Measurements from ENCODE around the gene ADAMTS10.
"Not testable (repeated sequence)": the region's sequence is repeated elsewhere in the genome, so short reads cannot be mapped to it uniquely, and the experiment has no call there.

The ADAMTS10 gene

DNA sequence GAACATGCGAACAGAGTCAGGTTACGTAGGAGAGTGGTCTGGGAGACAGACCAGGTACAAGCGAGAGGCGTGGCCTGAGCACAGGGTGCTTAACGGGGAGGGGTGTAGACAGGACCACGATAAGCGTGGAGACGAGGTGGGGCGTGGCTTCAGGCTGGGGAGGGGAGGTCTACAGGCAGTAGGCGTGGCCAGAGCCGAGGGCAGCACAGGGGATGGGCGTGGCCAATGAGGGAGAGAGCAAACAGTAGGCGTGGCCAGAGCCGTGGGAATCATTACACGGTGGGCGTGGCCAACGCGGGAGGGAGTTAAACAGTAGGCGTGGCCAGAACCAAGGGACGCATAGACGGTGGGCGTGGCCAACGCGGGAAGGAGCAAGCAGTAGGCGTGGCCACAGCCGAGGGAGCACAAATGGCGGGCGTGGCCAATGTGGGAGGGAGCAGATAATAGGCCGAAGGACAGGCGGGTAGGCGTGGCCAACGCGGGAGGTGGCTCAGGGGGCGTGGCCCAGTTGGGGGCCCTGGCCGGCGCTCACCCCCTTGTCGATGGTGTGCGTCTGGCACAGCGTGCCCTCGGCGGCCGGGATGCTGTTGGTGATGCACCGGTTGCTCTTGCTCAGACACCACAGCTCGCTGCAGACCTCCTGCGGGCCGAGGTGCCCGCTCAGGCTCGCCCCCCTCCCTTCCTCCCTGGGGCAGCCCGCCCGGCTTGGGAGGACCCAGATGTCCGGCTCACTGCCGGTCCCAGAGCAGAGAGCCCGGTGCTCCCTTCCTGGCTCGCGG, 18.1 kb downstream of the ADAMTS10 start:
- peak; percentile 95 for DNase-seq

DNA sequence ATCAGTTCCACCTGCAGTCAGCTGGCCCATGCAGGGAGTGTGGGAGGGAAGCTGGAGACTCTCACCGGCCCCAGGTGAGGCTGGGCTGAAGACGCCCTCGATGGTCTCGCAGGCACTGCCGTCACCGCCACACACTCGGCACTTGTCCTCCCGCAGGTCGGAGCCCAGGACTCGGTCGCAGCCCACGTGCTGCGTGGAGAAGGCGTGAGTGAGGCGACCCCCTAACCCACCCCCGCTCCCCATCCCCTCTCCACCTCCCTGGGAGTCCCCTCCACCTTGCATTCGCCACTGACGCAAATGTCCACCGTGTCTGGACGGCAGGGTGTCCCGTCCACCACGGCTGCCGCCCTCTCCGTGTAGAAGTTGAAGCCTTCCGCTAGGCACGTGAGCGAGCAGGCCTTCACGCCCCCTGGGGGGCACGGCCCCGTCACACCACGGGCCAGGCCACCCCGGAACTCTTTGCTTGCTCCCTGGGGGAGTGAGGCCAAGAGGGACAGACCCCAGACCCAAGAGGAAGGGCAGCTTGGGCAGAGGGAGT, 21.3 kb downstream of the ADAMTS10 start:
- no peak for DNase-seq

DNA sequence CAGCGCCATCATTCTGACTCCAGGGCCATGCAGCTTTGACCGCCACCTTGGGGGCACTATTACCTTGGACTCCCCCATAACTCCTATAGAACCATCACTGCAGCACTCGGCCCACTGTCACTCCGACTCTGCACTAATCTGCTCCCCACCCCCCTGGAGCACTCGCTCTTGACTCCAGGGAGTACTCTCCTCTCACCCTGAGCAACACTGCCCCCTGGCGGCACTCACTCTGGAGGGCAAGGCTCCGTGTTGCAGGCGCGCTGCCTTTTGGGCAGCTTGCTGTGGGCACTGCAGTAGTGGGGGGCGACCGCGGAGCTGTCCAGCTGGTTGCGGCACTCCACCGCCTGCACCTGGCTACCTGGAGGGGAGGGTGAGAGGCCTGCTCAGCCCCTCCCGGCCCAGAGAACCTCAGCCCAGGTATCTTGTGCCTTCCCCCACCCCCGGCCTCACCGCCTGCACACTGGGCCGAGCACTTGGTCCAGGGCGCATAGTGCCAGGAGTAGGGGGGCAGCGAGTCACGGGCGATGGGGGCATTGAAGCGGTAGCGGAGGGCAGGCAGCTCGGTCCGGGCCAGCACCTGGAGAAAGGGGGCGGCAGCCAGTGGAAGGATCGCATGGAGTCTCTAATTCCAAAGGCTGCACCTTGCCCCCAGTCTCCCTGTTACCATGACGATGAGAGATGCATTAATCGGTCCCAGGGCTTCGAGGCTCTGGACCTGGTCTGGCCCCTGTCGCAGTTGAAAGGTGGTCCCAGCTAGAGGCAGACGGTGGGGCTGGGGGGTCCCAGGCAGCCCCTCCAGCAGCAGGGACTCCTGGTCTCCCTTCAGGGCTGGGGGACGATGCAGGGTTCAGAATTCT, 24.4 kb downstream of the ADAMTS10 start:
- peak; percentile 64 for DNase-seq

DNA sequence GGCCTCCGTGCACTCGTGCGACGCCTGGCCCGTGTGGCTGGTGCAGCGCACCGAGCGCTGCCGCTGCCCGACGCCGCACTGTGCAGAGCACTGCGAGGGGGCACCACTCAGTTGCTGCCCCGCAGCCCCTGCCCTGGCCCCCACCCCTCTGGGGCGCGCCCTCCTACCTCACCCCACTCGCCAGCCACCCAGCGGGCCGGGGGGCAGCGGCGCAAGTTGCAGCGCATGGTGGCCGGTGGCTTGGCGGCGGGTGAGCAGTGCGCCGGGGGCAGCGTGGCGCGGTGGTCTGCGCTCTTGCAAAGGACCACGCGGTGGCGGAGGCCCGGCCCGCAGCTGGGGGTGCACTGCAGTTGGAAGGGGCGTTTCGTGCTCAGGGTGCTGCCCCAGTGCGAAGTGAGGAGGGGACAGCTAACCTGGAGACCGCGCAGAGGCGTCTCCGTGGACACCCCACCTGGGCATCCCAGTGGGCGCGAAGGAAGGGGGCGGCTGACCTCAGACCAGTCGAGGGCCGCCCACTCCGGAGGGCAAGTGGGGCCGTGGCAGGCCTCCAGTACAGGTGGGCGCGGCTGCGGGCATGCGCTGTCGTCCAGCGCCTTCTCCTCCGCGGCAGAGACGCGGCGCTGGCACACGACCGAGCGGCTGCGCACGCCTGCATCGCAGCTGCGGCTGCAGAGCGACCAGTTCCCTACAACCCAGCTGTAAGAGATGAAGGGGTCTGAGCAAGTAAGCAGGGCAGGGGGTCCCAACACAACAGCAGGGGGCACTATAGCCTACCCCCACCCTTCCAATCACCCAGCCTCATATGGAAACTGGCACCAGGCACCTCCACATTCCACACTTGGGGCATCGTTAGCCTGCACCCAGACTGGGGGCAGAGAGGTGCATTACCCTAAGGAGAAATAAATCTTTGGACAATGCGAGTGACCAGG, 25.3 kb downstream of the ADAMTS10 start:
- no peak for DNase-seq

DNA sequence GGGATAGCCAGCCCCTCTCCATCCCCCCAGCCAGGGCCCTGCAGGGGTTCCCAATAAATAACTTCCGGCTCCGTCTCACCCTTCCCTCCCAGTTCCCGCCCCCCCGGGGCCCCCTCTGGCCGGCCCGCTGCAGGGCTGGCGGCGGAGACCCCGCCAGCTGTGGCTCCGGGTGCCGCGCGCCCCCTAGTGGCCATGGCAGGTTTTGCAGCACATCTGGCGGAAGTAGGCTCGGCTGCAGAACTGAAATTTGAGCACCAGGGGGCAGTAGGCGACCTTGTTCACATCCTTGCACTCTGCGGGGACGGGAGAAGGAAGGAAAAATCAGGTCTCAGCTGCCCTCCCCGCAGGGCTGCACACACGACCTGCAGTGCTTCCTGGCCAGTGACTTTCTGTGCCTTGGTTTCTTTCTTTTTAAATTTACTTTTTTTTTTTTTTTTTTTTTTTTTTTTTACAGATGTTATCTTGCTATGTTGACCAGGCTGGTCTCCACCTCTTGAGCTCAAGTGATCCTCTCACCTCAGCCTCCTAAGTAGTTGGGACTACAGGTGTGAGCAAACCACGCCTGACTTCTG, 29.7 kb downstream of the ADAMTS10 start:
- DNase-seq, result peak; percentile 74

DNA sequence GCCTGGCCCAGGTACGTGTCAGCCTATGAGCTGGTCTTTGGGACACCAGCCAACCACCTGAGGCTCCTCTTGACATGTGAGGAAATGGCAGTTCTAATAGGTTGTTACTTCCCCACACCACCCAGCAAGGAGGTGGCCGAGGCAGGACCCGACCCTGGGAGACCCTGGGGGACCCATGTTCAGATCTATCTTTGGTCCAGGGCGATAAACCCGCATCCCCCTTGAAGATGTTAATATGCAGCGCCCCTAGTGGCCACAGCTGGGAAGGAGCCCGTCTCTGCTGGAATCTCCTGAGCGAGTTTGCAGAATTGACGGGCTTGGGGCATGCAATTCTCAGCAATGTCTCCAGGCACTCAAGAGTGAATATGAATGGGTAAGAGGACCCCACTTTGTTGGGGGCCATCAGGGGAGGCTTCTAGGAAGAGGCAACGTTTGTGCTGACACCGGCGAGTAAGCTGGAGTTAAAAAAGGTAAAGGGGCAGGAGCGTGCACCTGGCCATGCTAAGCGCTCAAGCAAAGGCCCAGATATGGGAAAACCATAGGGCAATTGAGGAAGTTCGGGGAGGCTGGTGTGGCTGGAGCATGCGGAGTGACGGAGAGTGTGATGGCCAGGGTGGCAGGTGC, 31.8 kb downstream of the ADAMTS10 start:
- peak; percentile 78 for DNase-seq

DNA sequence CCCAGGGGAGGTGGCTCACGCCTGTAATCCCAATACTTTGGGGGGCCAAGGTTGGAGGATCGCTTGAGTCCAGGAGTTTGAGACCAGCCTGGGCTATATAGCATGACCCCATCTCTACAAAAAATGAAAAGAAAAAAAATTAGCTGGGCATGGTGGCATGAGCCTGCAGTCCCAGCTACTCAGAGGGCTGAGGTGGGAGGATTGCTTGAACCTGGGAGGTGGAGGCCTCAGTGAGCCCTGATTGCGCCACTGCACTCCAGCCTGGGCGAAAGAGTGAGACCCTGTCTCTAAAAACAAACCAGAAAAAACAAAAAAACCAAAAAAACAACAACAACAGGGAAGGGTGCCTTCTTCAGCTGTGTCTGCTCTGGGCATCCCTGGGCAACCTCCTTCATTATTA, 32.8 kb downstream of the ADAMTS10 start:
- DNase-seq, result no peak

DNA sequence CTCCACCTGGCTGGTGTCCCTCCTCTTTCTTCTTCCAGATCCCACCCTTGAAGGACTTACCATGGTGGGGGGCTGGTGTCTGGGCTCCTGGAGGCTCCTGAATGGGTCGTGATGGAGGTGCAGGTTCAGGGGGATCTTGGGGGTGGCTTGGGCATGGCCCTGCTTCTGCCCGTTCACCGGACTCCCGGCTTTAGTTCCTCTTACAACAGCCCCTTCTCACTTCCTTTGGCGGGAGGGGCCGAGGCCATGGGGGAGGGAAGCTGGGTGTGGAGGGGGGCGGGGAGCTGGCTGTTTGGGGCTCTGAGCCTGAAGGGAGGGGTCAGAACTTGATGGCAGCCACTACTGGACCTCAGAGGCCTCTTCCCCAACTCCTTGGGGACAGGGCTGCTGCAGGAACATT, 33.3 kb downstream of the ADAMTS10 start, which contains the start of gene MYO1F:
Gene MYO1F (minus strand): TSS at position 196 of the 400 bp plus-strand sequence. CDS start 133 bp downstream, at position 63.
- no peak for DNase-seq

DNA sequence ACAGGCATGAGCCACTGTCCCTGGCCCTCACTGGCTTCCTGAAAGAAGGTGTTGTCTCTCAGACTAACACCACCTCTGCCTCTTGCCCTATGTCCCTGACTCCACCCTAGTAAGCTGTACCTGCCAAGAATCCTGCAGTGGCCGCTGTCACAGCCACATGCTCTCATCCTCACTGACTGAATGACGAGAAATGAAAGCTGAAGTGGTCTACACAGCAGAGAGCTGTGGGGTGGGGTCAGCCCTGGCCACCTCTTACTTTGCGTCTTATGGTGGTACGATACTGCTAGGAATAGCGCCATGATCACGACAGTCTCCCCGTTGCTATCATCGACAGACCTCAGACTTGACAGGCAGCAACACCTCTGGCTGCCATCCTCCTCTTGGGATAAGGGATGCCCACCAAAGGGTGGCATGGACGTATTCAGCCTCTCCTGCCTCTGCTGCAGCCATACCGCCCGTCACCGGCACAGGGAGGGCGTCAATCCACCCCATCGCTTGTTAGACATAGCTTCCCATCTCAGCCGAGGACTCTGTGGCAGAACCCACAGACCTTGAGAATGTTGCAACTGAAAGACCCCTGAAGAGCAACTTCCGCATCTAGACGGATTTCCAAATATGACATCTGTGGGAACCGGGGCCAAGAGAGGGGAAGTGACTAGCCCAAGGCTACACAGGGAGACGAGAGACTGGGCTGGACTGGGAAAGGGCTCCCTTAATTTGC, 34.1 kb downstream of the ADAMTS10 start:
- peak; percentile 12 for DNase-seq

DNA sequence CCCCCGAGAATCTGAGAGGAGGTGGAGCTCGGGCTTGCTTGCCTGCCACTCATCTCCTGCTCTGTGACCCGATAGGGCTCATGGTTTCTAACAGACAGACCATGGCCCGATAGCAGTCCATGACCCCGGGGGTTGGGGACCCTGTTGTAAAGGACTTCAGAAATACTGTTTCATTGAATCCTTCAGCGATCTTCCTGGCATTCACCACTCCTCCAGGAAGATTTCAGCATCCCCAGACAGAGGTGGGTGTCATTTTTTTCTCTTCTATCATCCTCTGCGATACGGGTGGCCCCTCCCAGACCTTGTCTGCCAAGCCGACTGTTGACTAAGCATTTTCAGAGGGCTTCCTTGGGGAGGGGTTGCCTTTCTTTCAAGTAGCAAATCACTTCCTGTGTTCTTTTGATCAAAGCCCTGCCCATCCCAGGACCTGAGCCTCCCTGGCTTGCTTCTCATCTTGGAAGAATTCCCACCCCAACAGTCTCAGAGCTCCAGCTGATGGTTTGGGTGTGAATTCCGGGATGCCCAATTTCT, 35.0 kb downstream of the ADAMTS10 start:
- DNase-seq, result peak; percentile 46

DNA sequence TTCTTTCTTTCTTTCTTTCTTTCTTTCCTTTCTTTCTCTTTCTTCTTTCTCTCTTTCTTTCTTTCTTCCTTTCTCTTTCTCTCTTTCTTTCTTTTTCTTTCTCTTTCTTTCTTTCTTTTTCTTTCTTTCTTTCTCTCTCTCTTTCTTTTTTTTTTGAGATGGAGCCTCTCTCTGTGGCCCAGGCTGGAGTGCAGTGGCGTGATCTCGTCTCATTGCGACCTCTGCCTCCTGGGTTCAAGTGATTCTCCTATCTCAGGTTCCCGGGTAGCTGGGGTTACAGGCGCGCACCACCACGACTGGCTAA, 35.9 kb downstream of the ADAMTS10 start:
- not testable (repeated sequence) for DNase-seq

DNA sequence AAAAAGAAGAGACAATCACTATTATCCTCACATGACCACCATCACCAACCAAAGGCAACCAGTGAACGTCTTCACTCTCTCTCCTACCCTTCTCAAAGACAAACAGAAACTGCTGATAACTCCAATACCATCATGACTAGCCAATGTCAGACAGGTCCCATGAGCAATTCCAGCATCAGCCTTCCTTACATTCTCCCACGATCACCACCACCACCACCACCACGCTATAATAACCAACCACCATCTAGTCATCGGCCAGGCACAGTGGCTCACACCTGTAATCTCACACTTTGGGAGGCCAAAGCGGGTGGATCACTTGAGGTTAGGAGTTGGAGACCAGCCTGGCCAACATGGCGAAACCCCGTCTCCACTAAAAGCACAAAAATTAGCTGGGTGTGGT, 37.2 kb downstream of the ADAMTS10 start:
- peak; percentile 25 for DNase-seq

DNA sequence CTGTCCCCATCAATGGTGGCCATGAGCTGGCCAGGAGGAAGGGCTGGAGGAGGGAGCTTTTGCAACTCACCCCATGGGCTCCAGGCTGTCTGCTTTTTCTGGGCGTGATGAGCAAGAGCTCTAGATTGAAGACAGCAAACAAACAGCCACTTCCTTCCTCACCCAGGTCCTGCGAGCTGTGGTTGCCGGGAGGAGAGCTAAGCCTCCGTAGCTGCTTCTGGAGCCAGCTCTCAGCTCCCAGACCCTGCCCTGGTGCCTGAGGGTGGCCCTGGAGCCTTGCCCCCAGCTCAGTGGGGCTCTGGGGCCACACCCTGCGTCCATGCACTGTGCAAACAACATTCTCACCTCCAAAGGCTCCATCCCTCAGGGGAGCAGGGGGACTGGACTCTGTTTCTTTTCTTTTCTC, 39.5 kb downstream of the ADAMTS10 start:
- peak; percentile 41 for DNase-seq

DNA sequence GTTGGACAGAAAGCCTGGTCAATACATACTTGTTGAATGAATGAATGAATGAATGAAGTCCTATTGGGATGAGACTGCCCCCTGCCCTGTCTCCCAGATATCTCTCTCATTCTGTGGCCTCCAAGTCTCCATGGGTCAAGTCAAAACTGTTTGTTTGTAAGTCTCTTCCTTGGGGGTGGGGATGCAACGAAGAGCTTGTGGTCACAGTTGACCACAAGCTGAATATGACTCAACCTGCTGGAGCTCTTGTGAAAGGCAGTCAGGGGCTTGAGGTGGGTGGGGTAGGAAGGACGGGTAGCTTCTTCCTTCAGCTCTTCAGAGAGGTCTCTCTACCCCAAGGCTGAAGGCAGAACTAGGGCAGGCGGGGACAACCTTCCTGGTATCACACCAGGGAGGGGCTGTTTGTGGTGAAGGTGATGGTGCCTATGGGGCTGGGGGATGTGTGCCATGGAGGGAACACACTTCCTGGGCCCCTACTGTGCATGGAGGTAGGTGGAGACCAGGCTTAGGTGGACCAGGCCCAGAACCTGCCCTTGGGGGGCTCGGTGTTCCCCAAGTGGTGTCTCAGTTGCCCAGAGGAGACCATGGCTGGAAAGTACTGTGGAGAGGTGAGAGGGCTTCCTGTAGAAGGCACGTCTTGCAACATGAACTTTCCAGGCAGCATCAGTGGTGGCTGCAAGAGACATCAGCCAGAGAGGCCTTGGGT, 41.3 kb downstream of the ADAMTS10 start:
- DNase-seq, result peak; percentile 60

DNA sequence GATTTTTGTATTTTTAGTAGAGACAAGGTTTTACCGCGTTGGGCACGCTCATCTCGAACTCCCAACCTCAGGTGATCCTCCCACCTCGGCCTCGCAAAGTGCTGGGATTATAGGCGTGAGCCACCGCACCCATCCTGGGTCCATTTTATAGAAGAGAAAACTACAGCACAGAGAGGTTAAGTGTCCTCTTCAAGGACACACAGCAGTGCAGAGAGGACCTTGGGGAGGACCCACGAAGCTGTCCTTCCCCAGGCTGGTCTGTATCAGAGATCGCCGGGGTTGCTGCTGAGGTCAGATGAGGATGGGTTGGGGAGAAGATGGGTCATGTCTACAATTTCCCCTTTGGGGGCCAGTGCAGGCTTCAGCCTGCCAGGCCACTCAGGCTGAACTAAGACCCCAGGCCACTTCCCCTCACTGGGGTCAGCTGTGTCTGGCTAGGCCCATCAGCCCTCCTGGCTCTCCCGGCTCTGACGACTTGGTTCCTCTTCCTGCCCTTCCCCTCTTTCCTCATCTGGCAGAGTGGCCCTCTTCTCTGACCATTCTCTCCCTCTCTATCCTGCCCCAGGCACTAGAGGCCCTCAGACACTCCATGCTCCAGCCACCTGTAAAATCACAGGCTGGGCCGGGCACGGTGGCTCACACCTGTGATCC, 42.9 kb downstream of the ADAMTS10 start:
- no peak for DNase-seq

DNA sequence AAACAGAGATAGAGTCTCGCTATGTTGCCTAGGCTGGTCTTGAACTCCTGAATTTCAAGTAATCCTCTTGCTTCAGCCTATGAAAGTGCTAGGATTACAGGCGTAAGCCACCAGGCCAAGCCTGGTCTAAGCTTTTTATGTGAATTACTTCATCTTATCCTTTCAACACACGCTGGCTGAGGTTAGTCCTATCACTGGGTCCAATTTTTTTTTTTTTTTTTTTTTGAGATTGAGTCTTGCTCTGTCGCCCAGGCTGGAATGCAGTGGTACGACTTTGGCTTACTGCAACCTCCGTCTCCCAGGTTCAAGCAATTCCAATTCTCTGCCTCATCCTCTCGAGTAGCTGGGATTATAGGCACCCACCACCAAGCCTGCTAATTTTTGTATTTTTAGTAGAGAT, 43.7 kb downstream of the ADAMTS10 start:
- no peak for DNase-seq

DNA sequence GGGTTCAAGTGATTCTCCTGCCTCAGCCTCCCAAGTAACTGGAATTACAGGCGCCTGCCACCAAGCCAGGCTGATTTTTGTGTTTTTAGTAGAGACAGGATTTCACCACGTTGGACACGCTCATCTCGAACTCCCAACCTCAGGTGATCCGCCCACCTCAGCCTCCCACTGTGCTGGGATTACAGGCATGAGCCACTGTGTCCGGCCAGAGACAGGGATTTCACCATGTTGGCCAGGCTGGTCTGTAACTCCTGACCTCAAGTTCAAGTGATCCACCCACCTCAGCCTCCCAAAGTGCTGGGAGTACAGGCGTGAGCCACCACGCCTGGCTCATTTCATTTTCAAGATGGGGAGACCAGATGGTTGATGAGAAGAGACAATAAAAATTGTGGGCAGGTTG, 45.6 kb downstream of the ADAMTS10 start:
- not testable (repeated sequence) for DNase-seq

DNA sequence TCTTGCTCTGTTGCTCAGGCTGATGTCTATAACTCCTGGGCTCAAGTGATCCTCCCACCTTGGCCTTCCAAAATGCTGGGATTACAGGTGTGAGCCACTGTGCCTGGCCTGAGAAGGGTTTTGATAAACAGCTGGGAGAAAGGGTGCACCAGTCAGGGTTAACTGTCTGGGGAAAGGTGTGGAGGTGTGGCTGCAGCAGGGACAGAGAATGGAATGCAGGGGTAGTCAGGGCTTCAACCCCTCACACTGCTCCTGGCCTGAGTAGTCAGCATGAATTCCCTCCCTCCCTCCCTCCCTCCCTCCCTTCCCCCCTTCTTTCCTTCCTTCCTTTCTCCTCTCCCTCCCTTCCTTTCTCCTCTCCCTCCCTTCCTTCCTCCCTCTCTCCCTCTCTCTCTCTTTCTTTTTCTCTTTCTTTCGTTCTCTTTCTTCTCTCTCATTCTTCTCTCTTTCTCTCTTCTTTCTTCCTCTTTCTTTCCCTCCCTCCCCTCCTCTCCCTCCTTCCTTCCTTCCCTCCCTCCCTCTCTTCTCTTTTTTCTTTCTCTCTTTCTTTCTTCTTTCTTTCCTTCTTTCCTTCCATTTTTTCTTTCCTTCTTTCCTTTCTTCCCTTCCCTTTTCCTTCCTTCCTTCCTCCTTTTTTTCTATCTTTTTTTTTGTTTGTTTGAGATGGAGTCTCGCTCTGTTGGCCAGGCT, 49.3 kb downstream of the ADAMTS10 start:
- DNase-seq, result no peak

DNA sequence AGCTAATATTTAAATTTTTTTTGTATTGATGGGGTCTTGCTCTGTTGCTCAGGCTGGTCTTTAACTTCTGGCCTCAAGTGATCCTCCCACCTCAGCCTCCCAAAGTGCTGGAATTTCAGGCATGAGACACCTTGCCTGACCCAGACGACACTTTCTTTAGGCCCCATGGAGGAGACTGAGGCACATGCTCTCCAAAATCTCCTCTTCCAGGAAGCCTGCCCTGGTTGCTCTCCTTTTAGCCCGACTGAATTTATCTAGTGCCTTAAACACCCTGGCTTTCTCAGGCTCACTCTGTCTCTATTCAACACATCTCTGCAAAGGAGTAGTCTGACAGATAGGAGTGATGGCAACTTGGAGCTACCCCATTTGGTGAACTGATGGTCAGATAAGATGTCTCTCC, 52.2 kb downstream of the ADAMTS10 start:
- DNase-seq, result no peak

Data from stimulated activated naive CD4-positive, alpha-beta T cell treated with Interleukin-2 at 50 U/mL for 16 hours (primary cell).